HCT116 (cell line): ENCODE measurements around the gene TARM1. TPM values are rescaled to one million over a fixed set of nuclear protein-coding genes. Genes with fewer than 3 reads are reported as not detected.

Experiments
- ATAC-seq: fragments of 200-7000 bp; cut with Tn5 transposase; 2 replicates; pipeline ENCODE4 v1.9.1; 2020; ENCODE audit warnings: mild to moderate bottlenecking, moderate library complexity
- BruUV-seq: library from RNA; stranded (reverse); fragments of 400-500 nt; replicated peaks from 2 replicates; lab custom pipeline; 2021; lab: Mats Ljungman, UMichigan
- CTCF ChIA-PET: fragments of 300-600 bp; sonication (Branson Sonifier 250); formaldehyde crosslinking; loops from one replicate; lab custom pipeline; 2021; ENCODE audit warnings: antibody characterized with exemption; lab: Charles Lee
- POLR2A ChIA-PET: fragments of 300-600, 350-600 bp; sonication (Branson Sonifier 250); formaldehyde crosslinking; loops from one replicate; lab custom pipeline; 2021; ENCODE audit warnings: antibody characterized with exemption; lab: Charles Lee
- RAD21 ChIA-PET, 2 experiments: fragments of 300-600 bp; sonication (Branson Sonifier 250); formaldehyde crosslinking; loops; one replicate each; lab custom pipeline; 2023; ENCODE audit warnings: low total read pairs in 2 of 2; ENCODE audit not compliant: uncharacterized antibody in 2 of 2, unreplicated experiment in 2 of 2, low non-redundant PET in 1 of 2; lab: Charles Lee
- DNase-seq: peaks from one replicate; pipeline ENCODE4 v3.0.0-alpha.2; 2010; ENCODE audit warnings: low read depth, low spot score
- H2AFZ ChIP-seq: fragments of 200-600 bp; shearing (Covaris generic), sonication (generic); 2 replicates; pipeline ENCODE4 v1.6.1; 2017; ENCODE audit warnings: low read depth, mixed run types, mixed read lengths, antibody characterized with exemption, low read length; ENCODE audit not compliant: poor library complexity, severe bottlenecking
- H3K27ac ChIP-seq: 2 replicates; pipeline ENCODE4 v1.5.1; 2012; ENCODE audit warnings: low read depth, low read length
- H3K27me3 ChIP-seq: fragments of 200-600 bp; sonication (generic); 2 replicates; pipeline ENCODE4 v1.6.1; 2016; ENCODE audit warnings: mixed run types, low read length, mixed read lengths; ENCODE audit not compliant: insufficient read depth
- H3K36me3 ChIP-seq, 2 experiments: fragments of 200-500 bp in 1 of 2; fragments of 200-600 bp in 1 of 2; sonication (Bioruptor generic) in 1 of 2; sonication (generic) in 1 of 2; 2 replicates each; pipeline versions ENCODE4 v1.5.1 to v1.6.1; 2014 to 2016; ENCODE audit warnings: low read length in 2 of 2, inconsistent platforms in 1 of 2, mixed read lengths in 1 of 2, mixed run types in 1 of 2; ENCODE audit not compliant: insufficient read depth in 2 of 2, control insufficient read depth in 1 of 2
- H3K4me1 ChIP-seq, 2 experiments: fragments of 200-600 bp in 1 of 2; sonication (generic) in 1 of 2; 2 replicates each; pipeline versions ENCODE4 v1.5.1 to v1.6.1; 2012 to 2017; ENCODE audit warnings: low read length in 2 of 2, inconsistent platforms in 1 of 2, mild to moderate bottlenecking in 1 of 2, mixed read lengths in 1 of 2, mixed run types in 1 of 2, moderate library complexity in 1 of 2; ENCODE audit not compliant: insufficient read depth in 2 of 2, control insufficient read depth in 1 of 2
- H3K4me2 ChIP-seq: fragments of 200-600 bp; sonication (generic); 2 replicates; pipeline ENCODE4 v1.6.1; 2017; ENCODE audit warnings: mixed run types, low read length, mixed read lengths
- H3K4me3 ChIP-seq, 2 experiments: fragments of 200-600 bp in 1 of 2; sonication (generic) in 1 of 2; replicated peaks in 1 of 2; 2 replicates each; pipeline ENCODE4 v1.5.1; 2011 to 2016; ENCODE audit warnings: low read length in 2 of 2, control low read depth in 1 of 2, low read depth in 1 of 2, mild to moderate bottlenecking in 1 of 2, mixed read lengths in 1 of 2, mixed run types in 1 of 2
- H3K79me2 ChIP-seq: fragments of 200-600 bp; sonication (generic); 2 replicates; pipeline ENCODE4 v1.6.1; 2017; ENCODE audit warnings: mild to moderate bottlenecking, mixed run types, low read length, moderate library complexity, mixed read lengths; ENCODE audit not compliant: insufficient read depth
- H3K9ac ChIP-seq: fragments of 200-600 bp; sonication (generic); 2 replicates; pipeline ENCODE4 v1.6.1; 2016; ENCODE audit warnings: low read length, mixed read lengths
- H3K9me2 ChIP-seq: fragments of 200-600 bp; sonication (generic), shearing (Covaris generic); 2 replicates; pipeline ENCODE4 v1.6.1; 2017; ENCODE audit warnings: mixed run types, mild to moderate bottlenecking, moderate library complexity; ENCODE audit not compliant: insufficient read depth
- H3K9me3 ChIP-seq, 2 experiments: fragments of 200-500 bp in 1 of 2; fragments of 200-600 bp in 1 of 2; sonication (Bioruptor generic) in 1 of 2; sonication (generic) in 1 of 2; 2 replicates each; pipeline ENCODE4 v1.6.1; 2014 to 2017; ENCODE audit warnings: low read length in 2 of 2, mixed read lengths in 2 of 2, inconsistent platforms in 1 of 2, low read depth in 1 of 2, mild to moderate bottlenecking in 1 of 2, mixed run types in 1 of 2, moderate library complexity in 1 of 2; ENCODE audit not compliant: control insufficient read depth in 1 of 2, insufficient read depth in 1 of 2
- H4K20me1 ChIP-seq: fragments of 200-600 bp; sonication (generic), shearing (Covaris generic); 2 replicates; pipeline ENCODE4 v1.6.1; 2017; ENCODE audit warnings: mixed run types, mild to moderate bottlenecking, moderate library complexity; ENCODE audit not compliant: insufficient read depth
- POLR2AphosphoS5 ChIP-seq: IDR thresholded peaks from 2 replicates; pipeline ENCODE4 v1.6.1; 2011; ENCODE audit warnings: mild to moderate bottlenecking, low read depth, low read length, moderate library complexity
- intact Hi-C: fragments of 100-400 bp; cut with micrococcal nuclease; formaldehyde crosslinking; loops from 2 replicates; pipeline ENCODE4 v1.10.0; 2022
- total RNA-seq: library from RNA; stranded (reverse); gene quantifications from one replicate; pipeline ENCODE4 v1.2.1, GENCODE V29; 2021; ENCODE audit not compliant: unreplicated experiment
- TF ChIP-seq, protein P1 (sequence below): IDR thresholded peaks from 2 replicates; pipeline ENCODE4 v1.6.1; 2011; ENCODE audit warnings: mild to moderate bottlenecking, low read length, moderate library complexity; ENCODE audit not compliant: insufficient replicate concordance; ENCODE audit errors: extremely low read depth
- TF ChIP-seq, protein P2 (sequence below), 3 experiments: fragments of 200-600 bp in 1 of 3; sonication (generic) in 1 of 3; IDR thresholded peaks in 2 of 3; conservative IDR thresholded peaks in 1 of 3; 2 replicates each; pipeline ENCODE4 v1.5.1; 2012 to 2017; ENCODE audit warnings: low read depth in 2 of 3, low read length in 2 of 3, antibody characterized with exemption in 1 of 3, borderline replicate concordance in 1 of 3, control low read depth in 1 of 3, mild to moderate bottlenecking in 1 of 3, mixed read lengths in 1 of 3, mixed run types in 1 of 3, moderate library complexity in 1 of 3; ENCODE audit not compliant: insufficient read depth in 1 of 3

The TARM1 gene
- total RNA-seq, 1 experiment from 2014 or later = not detected

DNA sequence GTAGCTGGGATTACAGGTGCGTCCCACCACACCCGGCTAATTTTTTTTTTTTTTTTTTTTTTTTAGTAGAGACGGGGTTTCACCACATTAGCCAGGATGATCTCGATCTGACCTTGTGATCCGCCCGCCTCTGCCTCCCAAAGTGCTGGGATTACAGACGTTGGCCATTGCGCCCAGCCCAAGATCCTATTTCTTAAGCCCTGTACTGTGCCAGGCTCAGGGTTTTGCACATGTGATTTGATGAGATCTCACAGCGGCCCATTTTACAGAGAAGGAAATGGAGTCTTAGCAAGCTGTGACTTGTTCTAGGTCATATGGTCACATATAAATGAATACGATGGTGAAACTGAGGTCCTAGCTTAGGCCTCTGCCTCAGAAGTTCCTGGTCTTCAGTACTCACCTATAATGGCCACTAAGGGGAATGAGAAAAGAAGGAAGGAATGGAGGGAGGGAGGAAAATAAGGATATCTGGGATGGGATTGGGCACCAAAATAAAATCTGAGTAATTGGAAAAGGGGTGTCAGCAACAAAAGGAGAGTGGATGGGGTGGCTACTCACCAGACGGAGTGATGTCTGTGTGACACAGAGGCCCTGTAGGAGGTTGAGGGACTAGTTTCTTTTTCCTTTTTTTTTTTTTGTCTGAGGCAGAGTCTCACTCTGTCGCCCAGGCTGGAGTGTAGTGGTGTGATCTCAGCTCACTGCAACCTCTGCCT lies 18.2 kb upstream of the TARM1 start (continued):
- TF ChIP-seq, protein P1, sequence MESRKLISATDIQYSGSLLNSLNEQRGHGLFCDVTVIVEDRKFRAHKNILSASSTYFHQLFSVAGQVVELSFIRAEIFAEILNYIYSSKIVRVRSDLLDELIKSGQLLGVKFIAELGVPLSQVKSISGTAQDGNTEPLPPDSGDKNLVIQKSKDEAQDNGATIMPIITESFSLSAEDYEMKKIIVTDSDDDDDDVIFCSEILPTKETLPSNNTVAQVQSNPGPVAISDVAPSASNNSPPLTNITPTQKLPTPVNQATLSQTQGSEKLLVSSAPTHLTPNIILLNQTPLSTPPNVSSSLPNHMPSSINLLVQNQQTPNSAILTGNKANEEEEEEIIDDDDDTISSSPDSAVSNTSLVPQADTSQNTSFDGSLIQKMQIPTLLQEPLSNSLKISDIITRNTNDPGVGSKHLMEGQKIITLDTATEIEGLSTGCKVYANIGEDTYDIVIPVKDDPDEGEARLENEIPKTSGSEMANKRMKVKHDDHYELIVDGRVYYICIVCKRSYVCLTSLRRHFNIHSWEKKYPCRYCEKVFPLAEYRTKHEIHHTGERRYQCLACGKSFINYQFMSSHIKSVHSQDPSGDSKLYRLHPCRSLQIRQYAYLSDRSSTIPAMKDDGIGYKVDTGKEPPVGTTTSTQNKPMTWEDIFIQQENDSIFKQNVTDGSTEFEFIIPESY = no peak
- TF ChIP-seq, all 23 proteins: peak for 0

DNA sequence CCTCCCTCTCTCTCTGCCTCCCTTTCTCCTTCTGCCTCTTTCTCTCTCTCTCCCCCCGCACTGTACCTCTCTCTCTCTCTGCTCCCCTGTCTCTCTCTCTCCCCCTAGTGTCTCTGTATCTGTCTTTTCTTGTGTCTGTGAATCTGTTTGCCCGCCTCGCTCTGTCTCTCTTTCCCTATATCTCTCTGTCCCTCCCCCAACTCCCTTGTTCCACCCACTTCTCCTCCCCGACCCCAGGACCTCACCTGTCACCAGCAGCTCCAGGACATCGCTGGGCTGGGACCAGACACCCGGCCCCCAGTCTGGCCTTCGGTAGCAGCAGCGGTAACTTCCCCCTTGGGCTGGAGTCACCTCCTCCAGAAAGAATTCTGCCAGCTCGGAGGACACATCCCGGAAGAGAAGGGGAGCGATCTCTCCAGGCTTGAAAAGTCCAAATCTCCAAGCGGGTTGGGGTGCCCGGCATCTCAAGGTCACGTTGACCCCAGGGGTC lies 15.5 kb upstream of the TARM1 start:
- H3K9me3 ChIP-seq = no peaks in the 10 kb centered on the region
- DNase-seq = peak; percentile 19
- peaks cover 7 to 20% of the 10 kb centered on the region in 2 experiments; a peak in 3 of 4 replicates for H3K4me1 ChIP-seq
- RAD21 ChIA-PET = no interaction called here
- ATAC-seq = peak; percentile 70
- POLR2A ChIA-PET = interaction anchor here (1.5 kb wide), 1 partner anchor 19 kb away, joined by 4 read pairs; the partner anchor contains the start of genes PRPF31 and TFPT
- H3K79me2 ChIP-seq = no peaks in the 10 kb centered on the region
- no peaks in the 10 kb centered on the region for H4K20me1 ChIP-seq
- TF ChIP-seq, protein P2, sequence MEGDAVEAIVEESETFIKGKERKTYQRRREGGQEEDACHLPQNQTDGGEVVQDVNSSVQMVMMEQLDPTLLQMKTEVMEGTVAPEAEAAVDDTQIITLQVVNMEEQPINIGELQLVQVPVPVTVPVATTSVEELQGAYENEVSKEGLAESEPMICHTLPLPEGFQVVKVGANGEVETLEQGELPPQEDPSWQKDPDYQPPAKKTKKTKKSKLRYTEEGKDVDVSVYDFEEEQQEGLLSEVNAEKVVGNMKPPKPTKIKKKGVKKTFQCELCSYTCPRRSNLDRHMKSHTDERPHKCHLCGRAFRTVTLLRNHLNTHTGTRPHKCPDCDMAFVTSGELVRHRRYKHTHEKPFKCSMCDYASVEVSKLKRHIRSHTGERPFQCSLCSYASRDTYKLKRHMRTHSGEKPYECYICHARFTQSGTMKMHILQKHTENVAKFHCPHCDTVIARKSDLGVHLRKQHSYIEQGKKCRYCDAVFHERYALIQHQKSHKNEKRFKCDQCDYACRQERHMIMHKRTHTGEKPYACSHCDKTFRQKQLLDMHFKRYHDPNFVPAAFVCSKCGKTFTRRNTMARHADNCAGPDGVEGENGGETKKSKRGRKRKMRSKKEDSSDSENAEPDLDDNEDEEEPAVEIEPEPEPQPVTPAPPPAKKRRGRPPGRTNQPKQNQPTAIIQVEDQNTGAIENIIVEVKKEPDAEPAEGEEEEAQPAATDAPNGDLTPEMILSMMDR (IDR thresholded peaks at IDR 0.05 in 2 of 3, conservative IDR thresholded peaks at IDR 0.05 in 1 of 3; ENCODE audit: borderline replicate concordance in 1 of 3, insufficient read depth in 1 of 3, low read depth in 2 of 3, low read length in 2 of 3) = peak in 1 of 3 experiments; percentile 39; a peak in 3 of 6 replicates
- no peak for TF ChIP-seq POLR2AphosphoS5
- peak overlapping the region; percentile 80 for H3K4me2 ChIP-seq
- H2AFZ ChIP-seq = no peak overlapping the region
- H3K9me2 ChIP-seq = no peaks in the 10 kb centered on the region
- no peaks in the 10 kb centered on the region for H3K27me3 ChIP-seq
- H3K9ac ChIP-seq = peak overlapping the region; percentile 41; the same call in 1 of the 2 replicates
- no peaks in the 10 kb centered on the region for H3K36me3 ChIP-seq
- CTCF ChIA-PET = no interaction called here
- no peak overlapping the region; the same call in 1 of the 2 replicates for H3K27ac ChIP-seq
- H3K4me3 ChIP-seq = peak overlapping the region; percentile 25 to 51; a peak in 3 of 4 replicates
- no TSS peak for BruUV-seq
- intact Hi-C loops = loop anchor here (10.0 kb wide), 1 partner anchor 292 kb away; no protein-coding TSS in a partner anchor
